Measurements from ENCODE around the gene IGF2.
"Not testable (repeated sequence)": the region's sequence is repeated elsewhere in the genome, so short reads cannot be mapped to it uniquely, and the experiment has no call there.

Gene IGF2

GRCh38 chr11:2136209-2136951 is 2.8 kb downstream of the IGF2 start:
- DNase-seq (ENCODE audit: low spot score), result no peak

DNA sequence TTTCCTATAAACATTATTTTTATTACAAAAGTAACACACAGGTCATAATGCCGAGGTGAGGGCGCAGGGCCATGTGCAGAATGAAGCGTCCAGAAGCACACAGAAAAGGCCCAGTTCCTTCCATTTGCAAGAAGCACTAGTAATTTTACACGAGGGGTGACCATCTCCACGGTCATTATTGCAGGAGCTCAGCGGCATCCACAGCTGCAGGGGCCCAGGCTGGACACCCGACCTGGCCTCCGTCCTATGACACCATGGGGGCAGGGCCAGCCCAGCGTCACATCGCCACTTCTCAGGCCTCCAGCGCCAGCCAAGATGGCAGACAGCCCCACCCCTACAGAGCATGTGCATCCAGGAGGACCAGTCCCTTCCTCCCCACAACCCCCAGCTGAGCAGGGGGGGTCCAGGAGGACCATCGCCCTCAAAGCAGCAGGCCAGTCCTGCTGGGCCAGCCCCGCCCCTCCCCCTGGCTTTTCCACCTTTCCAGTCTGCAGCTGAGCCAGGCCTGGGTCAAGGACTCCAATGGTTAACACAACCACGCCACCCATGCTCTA is 3.5 kb downstream of the IGF2 start:
- DNase-seq (ENCODE audit: low spot score), result no peak

DNA sequence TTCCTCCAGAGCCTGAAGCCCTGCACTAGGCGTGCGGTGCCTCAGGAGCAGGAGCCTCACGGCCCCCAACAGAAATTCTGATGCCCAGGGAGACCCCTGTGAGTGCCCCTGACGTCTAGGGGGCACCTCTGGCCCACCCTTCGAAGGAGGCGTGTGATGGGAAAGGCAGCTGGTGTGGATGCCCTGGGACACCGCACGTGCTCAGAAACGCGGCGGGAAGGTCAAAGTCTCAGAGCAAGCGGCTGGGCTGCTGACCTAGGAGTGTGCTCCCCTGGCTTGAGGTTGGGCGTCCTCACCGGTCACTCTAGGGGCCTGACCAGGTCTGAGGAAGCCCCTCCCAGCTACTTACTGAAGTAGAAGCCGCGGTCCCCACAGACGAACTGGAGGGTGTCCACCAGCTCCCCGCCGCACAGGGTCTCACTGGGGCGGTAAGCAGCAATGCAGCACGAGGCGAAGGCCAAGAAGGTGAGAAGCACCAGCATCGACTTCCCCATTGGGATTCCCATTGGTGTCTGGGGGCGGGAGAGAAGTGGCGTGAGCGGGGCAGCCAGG is 4.1 kb downstream of the IGF2 start:
- DNase-seq (ENCODE audit: low spot score), result no peak

- DNase-seq (ENCODE audit: low spot score), result no peak
Observed at GRCh38 chr11:2134022-2135010, 4.9 kb downstream of the IGF2 start.

- DNase-seq (ENCODE audit: low spot score), result no peak
Observed at GRCh38 chr11:2133241-2134021, 5.8 kb downstream of the IGF2 start.

GRCh38 chr11:2132874-2133240 is 6.3 kb downstream of the IGF2 start:
- DNase-seq (ENCODE audit: low spot score), result no peak

DNA sequence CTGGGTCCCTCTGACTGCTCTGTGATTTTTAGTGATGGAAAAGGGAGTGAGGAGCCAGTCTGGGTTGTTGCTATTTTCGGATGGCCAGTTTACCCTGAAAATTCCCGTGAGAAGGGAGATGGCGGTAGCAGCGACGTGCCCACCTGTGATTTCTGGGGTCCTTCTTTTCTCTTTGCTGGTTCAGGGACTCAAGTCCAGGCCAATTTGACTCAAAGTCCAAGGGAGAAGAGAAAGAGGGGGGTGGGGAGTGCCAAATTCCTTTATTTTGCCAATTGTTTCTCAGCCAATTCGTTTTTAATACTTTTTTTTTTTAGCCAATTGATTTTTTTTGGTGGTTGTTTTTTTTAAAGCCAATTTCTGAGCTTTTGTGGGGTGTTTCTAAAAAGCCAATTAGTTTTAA is 6.9 kb downstream of the IGF2 start:
- no peak for DNase-seq (ENCODE audit: low spot score)

GRCh38 chr11:2131371-2132236 is 7.6 kb downstream of the IGF2 start:
- no peak for DNase-seq (ENCODE audit: low spot score)

DNA sequence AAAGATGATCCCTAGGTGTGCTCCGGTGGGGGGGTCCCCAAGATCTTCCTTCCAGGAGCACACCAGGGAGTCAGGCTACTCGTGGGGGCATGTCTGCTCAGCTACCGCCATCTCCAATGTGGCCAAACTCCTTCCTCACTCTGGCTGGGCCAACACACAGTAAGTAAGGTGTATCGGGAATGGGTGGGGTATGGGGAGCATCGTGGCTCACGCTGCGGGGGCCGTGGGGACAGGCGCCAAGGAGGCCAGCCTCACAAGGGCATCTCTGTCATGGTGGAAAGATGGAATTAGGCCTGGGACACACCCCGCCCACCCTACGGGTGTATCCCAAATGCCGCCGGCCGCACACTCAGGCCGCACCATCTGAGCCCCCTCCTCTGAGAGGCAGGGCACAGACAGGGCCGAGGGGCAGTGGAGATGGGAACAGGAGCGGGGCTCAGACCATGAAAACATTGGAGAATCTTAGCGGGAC is 8.3 kb downstream of the IGF2 start:
- DNase-seq (ENCODE audit: low spot score), result no peak

DNA sequence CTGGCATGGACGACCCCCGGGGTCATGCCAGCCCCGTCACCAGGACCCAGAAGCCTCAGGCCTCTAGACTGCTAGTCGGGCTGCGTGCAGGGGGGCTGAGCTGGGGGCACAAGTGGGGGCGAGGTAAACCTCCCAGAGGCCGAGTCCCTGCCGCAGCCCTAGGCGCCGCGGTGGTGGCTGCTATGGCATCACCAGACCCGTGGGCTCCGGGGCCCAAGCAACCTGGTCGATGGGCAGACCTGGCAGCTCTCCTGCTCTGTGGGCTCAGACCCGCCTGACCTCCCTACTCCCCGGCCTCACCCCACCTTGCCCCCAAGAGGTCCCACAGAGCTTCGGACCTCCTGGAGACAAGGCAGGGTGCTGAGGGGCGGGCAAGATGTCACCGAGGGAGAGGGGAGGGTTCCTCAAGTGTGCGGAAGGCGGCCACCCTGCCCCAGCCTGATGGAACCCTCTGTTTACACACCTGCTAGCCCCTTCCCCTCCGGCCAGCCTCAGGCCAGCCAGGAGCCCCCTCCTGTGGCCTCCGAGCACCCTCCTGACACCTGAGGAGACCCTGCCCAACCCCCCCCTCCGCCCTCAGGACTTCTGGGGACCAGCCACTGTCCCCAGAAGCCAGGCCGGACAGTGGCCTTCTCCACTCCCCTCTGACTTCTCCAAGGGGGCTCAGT is 9.4 kb downstream of the IGF2 start:
- no peak for DNase-seq (ENCODE audit: low spot score)

DNA sequence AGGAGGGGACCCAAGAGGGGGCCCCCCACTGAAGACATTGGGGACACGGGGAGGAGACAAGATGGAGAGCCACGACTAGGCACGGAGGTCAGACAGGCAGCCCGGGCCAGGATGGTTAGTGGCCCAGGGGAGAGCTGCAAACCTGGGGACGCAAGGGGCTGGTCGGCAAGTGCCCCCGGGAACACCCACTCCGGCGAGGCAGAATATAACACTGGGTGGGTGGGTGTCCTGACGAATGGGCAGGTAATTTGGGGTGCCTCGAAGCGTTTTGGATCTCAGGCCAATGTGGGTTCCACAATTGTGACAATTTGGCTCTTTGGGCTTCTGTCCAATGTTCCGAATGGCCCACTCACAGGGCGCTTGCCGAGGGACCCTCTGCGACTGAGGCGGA is 9.9 kb downstream of the IGF2 start:
- DNase-seq (ENCODE audit: low spot score), result no peak

- DNase-seq (ENCODE audit: low spot score), result no peak
Observed at GRCh38 chr11:2128511-2129307, 10.5 kb downstream of the IGF2 start.

DNA sequence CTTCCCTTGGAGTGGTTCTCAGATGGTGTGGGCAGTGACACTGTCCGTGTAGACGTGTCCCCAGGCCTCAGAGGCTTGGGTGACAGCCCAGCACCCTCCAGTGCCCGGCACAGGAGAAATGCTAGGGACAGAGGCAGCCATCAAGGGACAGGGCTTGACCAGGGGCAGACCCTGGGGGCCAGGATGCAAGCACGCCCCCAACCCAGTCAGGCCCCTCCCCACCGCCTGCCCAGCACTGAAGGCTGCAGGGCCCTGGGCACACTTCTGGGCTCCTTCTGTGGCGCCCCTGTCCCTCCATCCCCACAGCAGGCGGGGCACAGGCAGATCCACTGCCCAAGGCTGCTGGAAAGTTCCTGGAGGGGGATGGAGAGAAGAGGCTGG is 11.1 kb downstream of the IGF2 start:
- DNase-seq (ENCODE audit: low spot score), result no peak

DNA sequence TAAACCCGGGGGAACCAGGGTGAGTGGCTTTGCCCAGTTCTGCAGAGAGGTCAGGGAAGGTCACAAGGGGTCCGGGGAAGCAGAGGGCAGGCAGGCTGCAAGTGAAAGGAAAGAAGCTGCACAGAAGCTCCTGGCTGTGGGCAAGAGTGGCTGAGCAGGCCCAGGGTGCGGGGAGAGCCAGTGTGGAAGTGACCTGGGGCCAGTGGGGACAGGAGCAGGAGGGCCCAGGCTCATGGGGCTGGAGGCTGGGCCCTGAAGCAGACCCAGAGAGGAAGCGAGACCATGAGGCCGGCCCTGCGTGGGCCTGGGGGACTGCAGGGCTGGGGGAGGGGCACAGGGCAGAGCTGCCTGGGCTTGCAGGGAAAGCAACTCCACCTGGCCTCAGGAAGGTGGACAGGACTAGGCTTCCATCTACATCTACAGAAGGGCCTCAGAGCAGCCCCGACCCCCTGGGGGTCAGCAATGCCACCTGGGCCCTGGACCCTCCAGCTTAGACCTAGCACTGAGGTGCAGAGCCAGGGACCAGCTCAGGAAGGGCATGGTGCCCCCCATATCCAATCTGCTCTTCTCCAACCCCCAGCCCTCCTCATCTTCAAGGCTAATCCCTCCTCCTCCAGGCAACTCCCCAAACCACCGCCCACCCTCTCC is 11.6 kb downstream of the IGF2 start:
- DNase-seq (ENCODE audit: low spot score), result no peak

GRCh38 chr11:2126520-2127085 is 12.6 kb downstream of the IGF2 start:
- DNase-seq (ENCODE audit: low spot score), result no peak

- not testable (repeated sequence) for DNase-seq (ENCODE audit: low spot score)
Observed at GRCh38 chr11:2124736-2125484, 14.3 kb downstream of the IGF2 start.

DNA sequence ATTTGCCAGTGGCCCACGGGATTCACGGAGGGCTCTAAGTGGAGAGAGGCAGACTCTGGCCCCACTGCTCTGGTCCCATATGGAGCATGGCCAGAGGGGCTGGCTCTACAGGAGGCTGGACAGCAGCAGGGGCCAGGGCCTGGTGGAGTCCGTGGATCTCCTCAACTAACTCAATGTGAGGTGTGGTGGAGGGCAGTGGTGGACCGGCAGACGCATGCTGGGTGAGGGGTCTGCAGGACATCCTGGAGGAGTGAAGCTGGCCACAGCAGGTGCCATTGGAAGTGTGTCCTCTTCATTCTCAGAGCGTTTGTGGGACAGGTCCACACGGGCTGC is 15.6 kb downstream of the IGF2 start:
- DNase-seq (ENCODE audit: low spot score), result no peak
